Gastroesophageal sphincter (tissue), 4 donors: ENCODE data around the gene CLIP1. TPM values are rescaled to one million over a fixed set of nuclear protein-coding genes. Genes with fewer than 3 reads are reported as not detected.
A peak's percentile ranks its signal among the peaks of the same experiment; 100 is the strongest.
"Not testable (repeated sequence)": the region's sequence is repeated elsewhere in the genome, so short reads cannot be mapped to it uniquely, and the experiment has no call there.

Source experiments
- ATAC-seq: fragments of 150-250 bp; one replicate; pipeline ENCODE4 v1.9.1; 2016; ENCODE audit warnings: mild to moderate bottlenecking, moderate library complexity
- H3K27ac ChIP-seq, 4 donors: fragments of 200-600 bp; sonication (generic) in 3 of 4; 1 replicate in 3 of 4; 2 replicates in 1 of 4; pipeline ENCODE4 v1.5.1; 2016 to 2019
- H3K27me3 ChIP-seq: fragments of 200-600 bp; sonication (generic); one replicate; pipeline ENCODE4 v1.5.1; 2019
- H3K36me3 ChIP-seq, 2 donors: fragments of 200-600 bp; sonication (generic); one replicate each; pipeline ENCODE4 v1.5.1; 2019; ENCODE audit warnings: control low read depth in 1 of 2
- H3K4me1 ChIP-seq, 3 donors: fragments of 200-600 bp; sonication (generic); 1 replicate in 2 of 3; 2 replicates in 1 of 3; pipeline ENCODE4 v1.5.1; 2016 to 2019; ENCODE audit warnings: control low read depth in 2 of 3
- H3K4me3 ChIP-seq, 2 donors: fragments of 200-600 bp; sonication (generic); one replicate each; pipeline ENCODE4 v1.5.1; 2019; ENCODE audit warnings: mild to moderate bottlenecking in 1 of 2, moderate library complexity in 1 of 2
- H3K9me3 ChIP-seq, 3 donors: fragments of 200-600 bp; sonication (generic); one replicate each; pipeline ENCODE4 v1.5.1; 2017 to 2019; ENCODE audit warnings: control low read depth in 2 of 3
- EP300 ChIP-seq: sonication (generic); formaldehyde crosslinking; IDR thresholded peaks from one replicate; pipeline ENCODE4 v1.6.1; 2017; ENCODE audit warnings: antibody characterized with exemption, mild to moderate bottlenecking
- POLR2A ChIP-seq, 2 donors: fragments of 450-650 bp; IDR thresholded peaks; one replicate each; pipeline ENCODE4 v1.6.1; 2017; ENCODE audit warnings: antibody characterized with exemption in 2 of 2, mild to moderate bottlenecking in 2 of 2, moderate library complexity in 1 of 2
- POLR2AphosphoS5 ChIP-seq: sonication (generic); formaldehyde crosslinking; IDR thresholded peaks from one replicate; pipeline ENCODE4 v1.6.1; 2017; ENCODE audit warnings: antibody characterized with exemption
- WGBS, 2 donors: methylation state at CpG; one replicate each; pipeline ENCODE4 v1.1.5; 2018; ENCODE audit warnings: low coverage in 1 of 2; 5-methylcytosine and 5-hydroxymethylcytosine counted together
- total RNA-seq, 4 donors: library from RNA; depleted of rRNA; stranded (reverse); fragments of >200 nt; gene quantifications; one replicate each; pipeline ENCODE4 v1.1.0, GENCODE V29; 2016
- TF ChIP-seq, protein P1 (sequence below), 4 experiments: fragments of 200-600 bp in 2 of 4; fragments of 450-650 bp in 2 of 4; sonication (generic) in 1 of 4; IDR thresholded peaks; one replicate each; pipeline ENCODE4 v1.5.1; 2017 to 2019; ENCODE audit warnings: antibody characterized with exemption in 4 of 4, mild to moderate bottlenecking in 2 of 4, moderate library complexity in 2 of 4

CLIP1 gene
- total RNA-seq, 4 donors from 2014 or later: 186 to 272 (median 208) TPM

DNA sequence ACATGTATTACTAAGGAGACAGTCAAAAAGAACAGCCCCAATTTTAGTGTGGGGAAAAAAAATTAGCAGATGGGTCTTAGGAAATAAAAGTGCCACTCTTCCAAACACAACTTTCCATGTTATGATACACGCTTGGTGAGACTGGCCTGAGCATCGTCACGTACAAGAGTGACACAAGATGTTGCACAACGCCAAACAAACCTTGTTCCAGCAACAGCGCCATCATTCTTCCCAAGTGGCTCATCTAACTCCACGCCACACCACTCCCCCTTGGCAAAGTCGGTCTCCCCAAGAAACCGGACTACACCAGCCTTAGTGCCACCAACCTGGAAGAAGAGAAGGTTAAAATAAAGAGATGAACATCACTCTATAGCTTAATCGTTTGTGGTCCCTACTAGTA, 58.7 kb downstream of the CLIP1 start:
- no peak for TF ChIP-seq POLR2AphosphoS5
- TF ChIP-seq, protein P1, sequence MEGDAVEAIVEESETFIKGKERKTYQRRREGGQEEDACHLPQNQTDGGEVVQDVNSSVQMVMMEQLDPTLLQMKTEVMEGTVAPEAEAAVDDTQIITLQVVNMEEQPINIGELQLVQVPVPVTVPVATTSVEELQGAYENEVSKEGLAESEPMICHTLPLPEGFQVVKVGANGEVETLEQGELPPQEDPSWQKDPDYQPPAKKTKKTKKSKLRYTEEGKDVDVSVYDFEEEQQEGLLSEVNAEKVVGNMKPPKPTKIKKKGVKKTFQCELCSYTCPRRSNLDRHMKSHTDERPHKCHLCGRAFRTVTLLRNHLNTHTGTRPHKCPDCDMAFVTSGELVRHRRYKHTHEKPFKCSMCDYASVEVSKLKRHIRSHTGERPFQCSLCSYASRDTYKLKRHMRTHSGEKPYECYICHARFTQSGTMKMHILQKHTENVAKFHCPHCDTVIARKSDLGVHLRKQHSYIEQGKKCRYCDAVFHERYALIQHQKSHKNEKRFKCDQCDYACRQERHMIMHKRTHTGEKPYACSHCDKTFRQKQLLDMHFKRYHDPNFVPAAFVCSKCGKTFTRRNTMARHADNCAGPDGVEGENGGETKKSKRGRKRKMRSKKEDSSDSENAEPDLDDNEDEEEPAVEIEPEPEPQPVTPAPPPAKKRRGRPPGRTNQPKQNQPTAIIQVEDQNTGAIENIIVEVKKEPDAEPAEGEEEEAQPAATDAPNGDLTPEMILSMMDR (IDR thresholded peaks at IDR 0.05): no peak
- no peak for TF ChIP-seq POLR2A (IDR thresholded peaks at IDR 0.05)
- TF ChIP-seq EP300: no peak
- H3K36me3 ChIP-seq: peaks cover 3 to 49% of the 10 kb centered on the region in 2 donors
- peak overlapping the region in 1 of 4 donors; percentile 46 for H3K27ac ChIP-seq
- ATAC-seq: no peak
- no peaks in the 10 kb centered on the region for H3K27me3 ChIP-seq
- no peak overlapping the region for H3K4me3 ChIP-seq
- peaks cover 3 to 38% (median 11%) of the 10 kb centered on the region in 3 donors for H3K4me1 ChIP-seq
- WGBS, 2 donors: 80 to 87% methylated on average over 1 to 6 of the region's 9 CpGs
- no peaks in the 10 kb centered on the region for H3K9me3 ChIP-seq

DNA sequence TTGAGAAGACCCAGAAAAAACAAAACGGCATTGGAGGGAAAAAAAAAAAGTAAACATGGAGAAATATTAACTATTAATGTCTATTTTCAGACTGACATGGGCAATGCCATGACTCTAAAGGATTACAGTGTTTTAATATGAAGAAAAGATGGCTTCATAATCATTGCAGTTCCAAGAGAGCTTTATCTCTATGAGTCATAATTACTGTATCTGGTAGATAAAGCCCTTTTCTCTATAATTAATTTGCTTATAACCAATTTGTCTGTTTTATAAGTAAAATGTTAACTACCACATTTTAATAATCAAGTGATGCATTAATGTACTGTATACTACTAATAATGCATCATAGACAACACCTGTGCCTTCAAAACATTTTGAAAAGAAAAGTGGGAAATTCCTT, 59.7 kb downstream of the CLIP1 start:
- TF ChIP-seq POLR2AphosphoS5 (no peak), EP300 (no peak), POLR2A (IDR thresholded peaks at IDR 0.05) (no peak)
- TF ChIP-seq, protein P1 (IDR thresholded peaks at IDR 0.05): no peak
- Histone ChIP-seq H3K4me3 (no peak overlapping the region), H3K27ac (peak overlapping the region in 1 of 4 donors; percentile 15), H3K9me3 (no peaks in the 10 kb centered on the region), H3K36me3 (peaks cover 3 to 52% of the 10 kb centered on the region in 2 donors), H3K27me3 (no peaks in the 10 kb centered on the region), H3K4me1 (peaks cover 3 to 27% (median 6%) of the 10 kb centered on the region in 3 donors)
- WGBS, 2 donors: 50 to 73% methylated on average over 1 of the region's 1 CpG
- ATAC-seq: no peak

DNA sequence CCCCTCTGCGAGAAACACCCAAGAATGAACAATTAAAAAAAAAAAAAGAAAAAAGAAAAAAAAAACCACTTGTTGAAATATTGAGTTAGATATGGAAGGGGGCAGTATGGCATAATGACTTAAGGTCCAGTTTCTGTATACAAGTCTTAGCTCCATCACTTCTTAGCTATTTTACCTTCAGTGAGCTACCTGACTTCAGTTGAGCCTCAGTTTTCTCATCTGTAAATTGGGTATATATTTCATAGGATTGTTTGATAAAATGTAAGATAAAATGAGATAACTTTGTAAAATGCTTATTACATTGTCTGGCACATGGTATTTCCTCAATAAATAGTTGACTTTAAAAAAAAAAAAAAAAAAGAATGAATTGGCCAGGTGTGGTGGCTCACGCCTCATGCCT, 64.1 kb downstream of the CLIP1 start:
- not testable (repeated sequence) for H3K4me3 ChIP-seq, H3K27me3 ChIP-seq, H3K9me3 ChIP-seq, H3K27ac ChIP-seq, ATAC-seq
- Histone ChIP-seq H3K4me1 (peaks cover 0 to 11% (median 0%) of the 10 kb centered on the region in 3 donors), H3K36me3 (peaks cover 3 to 83% of the 10 kb centered on the region in 2 donors)
- 91 to 100% methylated on average over 1 of the region's 2 CpGs for WGBS, 2 donors

DNA sequence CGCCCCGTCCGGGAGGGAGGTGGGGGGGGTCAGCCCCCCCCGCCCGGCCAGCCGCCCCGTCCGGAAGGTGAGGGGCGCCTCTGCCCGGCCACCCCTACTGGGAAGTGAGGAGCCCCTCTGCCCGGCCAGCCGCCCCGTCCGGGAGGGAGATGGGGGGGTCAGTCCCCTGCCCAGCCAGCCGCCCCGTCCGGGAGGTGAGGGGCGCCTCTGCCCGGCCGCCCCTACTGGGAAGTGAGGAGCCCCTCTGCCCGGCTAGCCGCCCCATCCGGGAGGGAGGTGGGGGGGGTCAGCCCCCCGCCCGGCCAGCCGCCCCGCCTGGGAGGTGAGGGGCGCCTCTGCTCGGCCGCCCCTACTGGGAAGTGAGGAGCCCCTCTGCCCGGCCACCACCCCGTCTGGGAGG, 64.9 kb downstream of the CLIP1 start:
- H3K27ac ChIP-seq: peak overlapping the region in 1 of 4 donors; percentile 43
- peaks cover 3 to 84% of the 10 kb centered on the region in 2 donors for H3K36me3 ChIP-seq

DNA sequence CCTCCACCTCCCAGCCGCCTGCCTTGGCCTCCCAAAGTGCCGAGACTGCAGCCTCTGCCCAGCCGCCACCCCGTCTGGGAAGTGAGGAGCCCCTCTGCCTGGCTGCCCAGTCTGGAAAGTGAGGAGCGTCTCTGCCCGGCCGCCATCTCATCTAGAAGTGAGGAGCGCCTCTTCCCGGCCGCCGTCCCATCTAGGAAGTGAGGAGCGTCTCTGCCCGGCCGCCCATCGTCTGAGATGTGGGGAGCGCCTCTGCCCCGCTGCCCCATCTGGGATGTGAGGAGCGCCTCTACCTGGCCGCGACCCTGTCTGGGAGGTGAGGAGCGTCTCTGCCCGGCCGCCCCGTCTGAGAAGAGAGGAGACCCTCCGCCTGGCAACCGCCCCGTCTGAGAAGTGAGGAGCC, 65.5 kb downstream of the CLIP1 start:
- peaks cover 3 to 86% of the 10 kb centered on the region in 2 donors for H3K36me3 ChIP-seq

More for the DNA sequence above, 64.9 kb downstream of the CLIP1 start:
- H3K4me1 ChIP-seq: peaks cover 0 to 11% (median 0%) of the 10 kb centered on the region in 3 donors
- H3K27me3 ChIP-seq, H3K9me3 ChIP-seq, H3K4me3 ChIP-seq, ATAC-seq: not testable (repeated sequence)
- no CpG with 5 or more reads among the region's 32 CpGs for WGBS, 2 donors

DNA sequence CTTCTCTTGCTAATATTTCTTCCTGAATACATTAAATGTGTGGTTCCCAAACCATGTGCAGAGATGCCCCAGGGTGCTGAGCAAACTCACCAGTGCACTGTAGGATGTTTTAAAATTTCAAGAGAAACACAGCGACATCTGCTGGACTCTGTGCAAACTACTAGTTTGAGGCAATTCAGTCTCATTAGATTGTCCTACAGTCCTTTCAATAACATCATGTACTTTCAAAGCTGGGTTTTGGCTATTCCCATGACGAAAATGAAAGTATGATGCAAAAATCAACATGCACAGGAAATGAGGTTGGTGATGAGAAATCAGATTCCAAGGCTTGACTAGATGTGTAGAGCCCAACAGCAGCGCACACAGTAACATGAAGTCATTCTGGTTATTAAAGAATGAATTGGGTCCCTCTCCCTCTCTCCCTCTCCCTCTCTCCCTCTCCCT, 66.3 kb downstream of the CLIP1 start:
- TF ChIP-seq EP300 (no peak), POLR2A (IDR thresholded peaks at IDR 0.05) (no peak), POLR2AphosphoS5 (peak; percentile 16)
- TF ChIP-seq, protein P1 (IDR thresholded peaks at IDR 0.05): peak; percentile 60 to 79 (median 72)
- Histone ChIP-seq H3K36me3 (peaks cover 3 to 82% of the 10 kb centered on the region in 2 donors), H3K27me3 (no peaks in the 10 kb centered on the region), H3K27ac (peak overlapping the region in 2 of 4 donors; percentile 7 to 43), H3K4me3 (no peak overlapping the region), H3K9me3 (no peaks in the 10 kb centered on the region), H3K4me1 (peaks cover 0 to 13% (median 0%) of the 10 kb centered on the region in 3 donors)
- peak; percentile 84 for ATAC-seq
- 10 to 40% methylated on average over 2 to 3 of the region's 3 CpGs for WGBS, 2 donors

More for the DNA sequence above, 65.5 kb downstream of the CLIP1 start:
- Histone ChIP-seq H3K27ac (peak overlapping the region in 1 of 4 donors; percentile 43), H3K4me1 (peaks cover 0 to 11% (median 0%) of the 10 kb centered on the region in 3 donors)
- not testable (repeated sequence) for H3K4me3 ChIP-seq, H3K9me3 ChIP-seq, H3K27me3 ChIP-seq, ATAC-seq
- WGBS, 2 donors: no CpG with 5 or more reads among the region's 27 CpGs
